ENCODE data around the gene MOB1A. TPM values are rescaled to one million over a fixed set of nuclear protein-coding genes. Genes with fewer than 3 reads are reported as not detected.

The MOB1A gene
- total RNA-seq, 4 donors from 2014 or later, result 63.0 to 161 (median 95.3) TPM

GRCh38 chr2:74105413-74105812, 73.3 kb downstream of the MOB1A start:
- no peaks in the 10 kb centered on the region for H3K27me3 ChIP-seq
- H3K36me3 ChIP-seq, result no peaks in the 10 kb centered on the region
- DNase-seq, result no peak
- no peak for TF ChIP-seq CTCF (IDR thresholded peaks at IDR 0.05)
- TF ChIP-seq POLR2A (IDR thresholded peaks at IDR 0.05), result no peak
- no peak overlapping the region for H3K4me3 ChIP-seq
- no peak overlapping the region for H3K27ac ChIP-seq
- no peaks in the 10 kb centered on the region for H3K9me3 ChIP-seq
- intact Hi-C loops (cut with DNase I; ENCODE audit: low total_unique reads), result no loop called here
- no peaks in the 10 kb centered on the region for H3K4me1 ChIP-seq

GRCh38 chr2:74104839-74105238, 73.8 kb downstream of the MOB1A start:
- intact Hi-C loops (cut with DNase I; ENCODE audit: low total_unique reads), result no loop called here
- Histone ChIP-seq H3K9me3 (no peaks in the 10 kb centered on the region), H3K36me3 (no peaks in the 10 kb centered on the region), H3K4me3 (no peak overlapping the region), H3K27me3 (no peaks in the 10 kb centered on the region), H3K27ac (no peak overlapping the region), H3K4me1 (no peaks in the 10 kb centered on the region)
- TF ChIP-seq CTCF (IDR thresholded peaks at IDR 0.05) (peak in 2 of 4 experiments; percentile 14 to 17), POLR2A (IDR thresholded peaks at IDR 0.05) (no peak)
- no peak for DNase-seq

- no peaks in the 10 kb centered on the region for H3K36me3 ChIP-seq
These were observed 74.9 kb downstream of the MOB1A start for GRCh38 chr2:74103763-74104162.

More at GRCh38 chr2:74103763-74104162, 74.9 kb downstream of the MOB1A start:
- H3K27me3 ChIP-seq, result no peaks in the 10 kb centered on the region
- intact Hi-C loops (cut with DNase I; ENCODE audit: low total_unique reads), result no loop called here
- H3K4me3 ChIP-seq, result no peak overlapping the region
- H3K4me1 ChIP-seq, result no peaks in the 10 kb centered on the region
- no peaks in the 10 kb centered on the region for H3K9me3 ChIP-seq
- H3K27ac ChIP-seq, result no peak overlapping the region
- DNase-seq, result no peak
- no peak for TF ChIP-seq CTCF (IDR thresholded peaks at IDR 0.05)
- TF ChIP-seq POLR2A (IDR thresholded peaks at IDR 0.05), result no peak

Other genes starting within 250 kb of the MOB1A start
- gene TET3, start 194.0 kb downstream of the MOB1A start, total RNA-seq, result 10 to 100 TPM in 2 of 4 donors, 1 to 10 TPM in 2; 1.3 to 12.0 (median 7.8) TPM
- 10 to 100 TPM in 3 of 4 donors, 1 to 10 TPM in 1; 9.1 to 54.4 (median 16.1) TPM for gene BOLA3, start 31.0 kb downstream of the MOB1A start, total RNA-seq
- gene MTHFD2, start 19.7 kb upstream of the MOB1A start, total RNA-seq, result 10 to 100 TPM; 32.0 to 55.5 (median 42.3) TPM
- gene SLC4A5, start 164.5 kb upstream of the MOB1A start, total RNA-seq, result 10 to 100 TPM in 1 of 4 donors, 1 to 10 TPM in 3; 2.1 to 15.1 (median 5.3) TPM
- gene DCTN1, start 201.4 kb upstream of the MOB1A start, total RNA-seq, result 100 to 1,000 TPM in 2 of 4 donors, 10 to 100 TPM in 2; 48.2 to 140 (median 95.0) TPM
- gene C2orf81, start 242.7 kb upstream of the MOB1A start, total RNA-seq, result 1 to 10 TPM in 3 of 4 donors, not detected in 1; 2.1 to 5.7 (median 2.9) TPM
- gene WDR54, start 242.9 kb upstream of the MOB1A start, total RNA-seq, result 10 to 100 TPM in 3 of 4 donors, not detected in 1; 12.3 to 19.7 (median 16.3) TPM

Measured in uterus (tissue), 4 donors.